Posterior vena cava (tissue), 2 donors: ENCODE measurements around the gene DDAH1. TPM values are rescaled to one million over a fixed set of nuclear protein-coding genes. Genes with fewer than 3 reads are reported as not detected.
"Not testable (repeated sequence)": the region's sequence is repeated elsewhere in the genome, so short reads cannot be mapped to it uniquely, and the experiment has no call there.

Experiments
- DNase-seq: peaks from one replicate; pipeline ENCODE4 v3.0.0-alpha.2; 2020; ENCODE audit warnings: low spot score
- intact Hi-C, 2 donors: fragments of 100-400 bp; cut with DNase I; formaldehyde crosslinking; loops; one replicate each; pipeline versions ENCODE4 v1.14.1 to v1.14.2; 2022 to 2023
- long read RNA-seq, 2 donors: library from polyadenylated mRNA; unstranded; transcript quantifications; one replicate each; pipeline ENCODE4 v2.0.0, GENCODE V29; 2020 to 2021
- total RNA-seq, 2 donors: library from RNA; stranded (reverse); fragmentation: NEBNext Ultra II Directional; extraction: Animal tissue kit (Norgen Biotek cat#: 25700); gene quantifications; one replicate each; pipeline ENCODE4 v1.2.1, GENCODE V29; 2021
- donor health status: DM: yes; HTN: yes; CAD: no.
- donor health status: DM: yes; HTN: yes; CAD: no.

DDAH1 gene
- 10 to 100 TPM; 31.8 to 46.1 TPM for total RNA-seq
- long read RNA-seq, donor 1, partial matches to known transcripts, result 0 of 12 reads
- long read RNA-seq, donor 1, other reads (novel, unspliced or antisense), result 11 of 12 reads
- long read RNA-seq, donor 2, partial matches to known transcripts, result 10 of 19 reads
- long read RNA-seq, donor 2, other reads (novel, unspliced or antisense), result 9 of 19 reads

DNA sequence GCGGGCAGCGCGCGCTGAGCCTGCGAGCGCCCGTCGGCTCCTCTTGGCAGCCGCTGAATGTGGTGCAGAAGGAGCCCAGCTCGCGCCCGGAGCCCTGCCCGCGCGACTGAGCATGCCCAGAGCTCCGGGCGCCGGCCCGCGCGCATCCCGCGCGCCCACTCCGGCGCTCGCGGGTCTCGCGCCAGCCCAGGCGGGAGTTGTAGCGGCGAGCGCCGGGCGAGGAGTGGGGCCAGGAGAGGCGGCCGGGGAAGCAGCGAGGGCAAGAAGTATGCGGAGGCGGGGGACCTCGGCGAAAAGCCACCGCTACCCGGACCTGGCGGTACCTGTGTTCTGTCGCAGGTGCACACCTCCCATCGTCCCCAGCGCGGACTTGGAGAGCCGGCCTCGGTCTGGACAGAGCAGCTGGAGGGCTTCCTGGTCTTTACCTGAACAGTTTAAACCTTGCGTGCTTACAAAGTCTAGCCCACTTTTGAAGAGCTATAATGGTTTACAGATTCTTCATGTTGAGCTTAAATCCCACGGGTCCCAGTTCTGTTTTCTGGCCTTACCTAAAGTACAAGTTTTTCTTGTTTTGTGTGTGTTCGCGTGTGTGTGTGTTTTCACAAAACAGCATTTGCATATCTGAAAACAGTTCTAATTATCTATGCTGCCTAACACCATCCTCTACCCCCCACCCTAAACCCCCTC is at the start of gene DDAH1:
TSS of gene DDAH1 (minus strand) at position 61 of the 687 bp plus-strand sequence. CDS start 114 bp downstream, outside the sequence.
- DNase-seq, result peak; percentile 88
- intact Hi-C loops, result loop anchor here in 1 of 2 donors (10.0 kb wide), 2 partner anchors 120 to 130 kb away; partner anchors contain the start of gene CCN1

DNA sequence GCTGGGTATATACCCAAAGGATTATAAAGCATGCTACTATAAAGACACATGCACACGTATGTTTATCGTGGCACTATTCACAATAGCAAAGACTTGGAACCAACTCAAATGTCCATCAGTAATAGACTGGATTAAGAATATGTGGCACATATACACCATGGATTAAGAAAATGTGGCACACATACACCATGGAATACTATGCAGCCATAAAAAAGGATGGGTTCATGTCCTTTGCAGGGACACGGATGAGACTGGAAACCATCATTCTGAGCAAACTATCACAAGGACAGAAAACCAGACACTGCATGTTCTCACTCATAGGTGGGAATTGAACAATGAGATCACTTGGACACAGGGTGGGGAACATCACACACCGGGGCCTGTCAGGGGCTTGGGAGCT is 49.0 kb upstream of the DDAH1 start:
- DNase-seq, intact Hi-C loops: not testable (repeated sequence)

DNA sequence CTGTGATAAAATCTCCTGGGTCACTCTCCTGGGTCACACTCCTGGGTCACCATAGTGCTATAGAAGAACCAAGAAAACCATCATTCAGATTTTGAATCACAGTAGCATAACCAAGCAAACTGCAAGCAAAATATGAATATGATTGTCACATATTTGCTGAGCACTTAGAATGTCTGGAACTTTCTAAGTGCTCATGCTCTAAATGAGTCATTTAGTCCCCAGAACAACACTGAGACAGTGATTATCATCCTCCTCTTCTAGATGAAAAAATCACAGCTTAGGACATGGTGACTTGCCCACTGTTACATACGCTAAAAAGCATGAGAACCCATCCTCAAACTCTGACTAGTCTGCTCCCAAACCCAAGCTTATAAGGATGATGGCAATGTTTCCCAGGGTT is 39.5 kb upstream of the DDAH1 start:
- no peak for DNase-seq
- intact Hi-C loops, result no loop called here

DNA sequence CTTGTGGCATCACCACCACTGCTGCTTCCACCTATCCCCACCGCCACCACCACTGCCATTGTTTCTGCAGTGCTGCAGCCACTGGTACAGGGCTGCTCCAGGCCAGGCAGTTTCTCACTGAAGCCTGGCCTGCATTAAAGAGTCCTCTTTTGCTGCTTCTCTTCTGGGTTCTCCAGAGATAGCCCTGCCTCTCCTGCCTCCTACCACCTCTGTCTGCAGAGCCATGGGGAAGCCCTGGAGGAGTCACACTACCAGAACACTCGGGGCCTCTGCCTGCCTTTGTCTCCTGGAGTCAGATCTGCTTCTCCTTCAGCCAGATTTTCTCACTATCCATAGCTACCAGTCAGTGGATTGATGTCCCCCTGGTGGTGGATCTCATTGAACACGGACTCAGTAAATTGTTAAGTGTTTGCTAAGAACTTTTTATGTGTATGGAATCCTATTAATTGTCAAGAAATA is 37.7 kb upstream of the DDAH1 start:
- intact Hi-C loops, result loop anchor here in 1 of 2 donors (1.0 kb wide), 1 partner anchor 28 kb away; no protein-coding TSS in a partner anchor
- no peak for DNase-seq

DNA sequence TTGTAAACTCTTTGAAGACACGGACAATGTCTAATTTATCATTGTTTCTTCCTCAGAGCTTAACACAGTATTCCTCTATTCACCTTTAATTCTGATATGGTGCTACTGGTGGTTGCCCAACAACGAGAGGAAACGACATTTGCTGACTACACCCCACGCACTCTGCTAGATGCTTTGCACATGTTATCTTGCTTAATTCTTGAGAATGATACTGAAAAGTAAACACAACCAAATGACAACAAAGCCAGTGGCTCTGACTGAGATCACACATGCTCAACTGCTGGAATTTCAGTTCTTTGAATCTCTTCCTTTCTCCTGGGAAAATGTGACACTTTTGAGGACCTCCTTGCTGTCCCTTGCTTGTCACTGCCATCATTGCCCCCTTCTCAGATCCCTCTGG is 37.2 kb upstream of the DDAH1 start:
- intact Hi-C loops, result no loop called here

DNA sequence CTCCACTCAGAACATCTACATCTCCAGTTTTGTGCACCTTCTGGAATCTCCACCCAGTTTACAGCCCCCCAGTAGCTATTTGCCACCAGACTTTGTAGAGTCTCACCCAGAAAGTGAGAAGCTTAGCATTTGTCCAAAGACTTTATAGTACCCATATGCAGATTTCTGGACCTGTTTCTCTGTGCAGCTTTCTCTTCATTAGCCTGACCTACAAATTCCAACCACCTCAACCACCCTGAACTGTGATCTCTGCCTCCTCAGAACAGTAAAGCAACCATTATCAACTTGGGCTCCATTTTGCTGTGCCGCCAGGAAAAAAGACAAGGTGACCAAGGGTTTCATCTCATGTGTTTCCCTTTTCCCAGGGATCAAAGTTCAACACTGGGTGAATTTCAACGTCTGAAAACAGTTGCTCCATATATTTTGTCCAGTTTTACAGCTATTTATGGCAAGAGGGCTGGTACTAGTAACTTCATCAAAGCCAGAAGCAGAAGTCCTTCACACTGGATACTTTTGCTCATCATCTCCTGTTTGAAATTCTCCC is 36.5 kb upstream of the DDAH1 start:
- DNase-seq, result no peak
- intact Hi-C loops, result no loop called here

More for the DNA sequence above, 37.2 kb upstream of the DDAH1 start:
- no peak for DNase-seq

DNA sequence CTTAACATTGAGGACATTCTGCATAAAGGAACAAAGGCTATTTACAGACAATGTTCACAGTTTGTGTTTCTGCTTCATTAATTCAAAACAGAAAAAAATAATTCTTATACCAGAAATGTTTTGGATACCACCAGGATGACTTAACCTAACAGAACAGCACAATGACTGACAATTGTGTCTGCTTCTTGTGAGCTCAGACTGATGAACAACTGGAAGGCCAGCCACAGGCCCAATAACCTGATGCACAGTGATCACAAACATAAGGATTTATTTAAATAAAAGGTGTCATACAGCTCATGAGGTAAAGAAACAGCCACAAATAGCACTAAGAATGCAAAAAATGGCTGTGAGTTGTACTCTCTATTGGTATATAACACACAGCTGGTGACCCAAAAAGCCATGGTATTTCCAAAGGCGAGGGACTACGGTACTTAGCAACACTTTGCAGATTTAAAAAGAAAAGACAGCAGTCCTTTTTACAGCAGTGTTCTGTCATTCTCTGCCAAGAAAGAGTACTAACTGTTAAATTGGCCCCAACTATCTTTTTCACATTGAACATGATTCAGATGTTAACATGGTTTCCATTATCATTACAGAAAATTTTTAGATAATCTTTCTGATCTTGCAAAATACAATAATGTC is 32.1 kb upstream of the DDAH1 start:
- DNase-seq, result no peak
- intact Hi-C loops, result no loop called here

DNA sequence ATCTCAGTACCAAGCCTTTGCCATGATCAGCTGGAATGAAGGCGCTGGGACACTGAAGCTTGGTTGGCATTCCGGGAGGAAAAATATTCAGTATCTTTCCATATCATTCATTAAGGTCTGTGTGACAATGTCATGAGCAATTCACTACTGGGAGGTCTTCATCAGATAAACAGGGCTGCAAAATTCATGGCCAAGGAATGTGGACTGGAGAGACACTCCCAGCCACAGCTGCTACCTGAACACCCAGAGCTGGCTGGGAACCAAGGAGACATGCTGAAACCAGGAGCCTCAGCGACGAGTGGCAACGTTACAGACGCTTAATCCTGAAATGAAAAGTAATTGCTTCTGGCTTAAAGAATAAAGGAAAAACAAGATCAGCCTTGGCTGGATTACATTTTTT is 30.6 kb upstream of the DDAH1 start:
- DNase-seq, result no peak
- intact Hi-C loops, result no loop called here

DNA sequence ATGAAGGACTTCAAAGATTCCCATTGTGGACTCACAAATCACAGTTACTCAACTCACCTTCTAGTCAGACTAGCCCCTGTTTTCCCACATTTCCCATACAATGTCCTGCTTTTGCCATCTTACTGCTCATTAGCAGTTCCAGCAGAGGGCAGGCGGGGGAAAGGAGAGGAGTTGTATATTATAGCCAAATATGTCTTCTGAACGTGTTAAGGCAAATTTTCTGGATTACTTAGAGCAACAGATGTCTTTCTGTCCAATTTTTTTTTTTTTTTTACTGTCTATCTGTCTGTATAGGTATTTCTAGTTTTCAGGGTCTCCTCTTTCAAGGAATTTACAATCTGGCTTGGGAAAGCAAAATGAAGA is 29.9 kb upstream of the DDAH1 start:
- DNase-seq, result no peak
- intact Hi-C loops, result no loop called here

DNA sequence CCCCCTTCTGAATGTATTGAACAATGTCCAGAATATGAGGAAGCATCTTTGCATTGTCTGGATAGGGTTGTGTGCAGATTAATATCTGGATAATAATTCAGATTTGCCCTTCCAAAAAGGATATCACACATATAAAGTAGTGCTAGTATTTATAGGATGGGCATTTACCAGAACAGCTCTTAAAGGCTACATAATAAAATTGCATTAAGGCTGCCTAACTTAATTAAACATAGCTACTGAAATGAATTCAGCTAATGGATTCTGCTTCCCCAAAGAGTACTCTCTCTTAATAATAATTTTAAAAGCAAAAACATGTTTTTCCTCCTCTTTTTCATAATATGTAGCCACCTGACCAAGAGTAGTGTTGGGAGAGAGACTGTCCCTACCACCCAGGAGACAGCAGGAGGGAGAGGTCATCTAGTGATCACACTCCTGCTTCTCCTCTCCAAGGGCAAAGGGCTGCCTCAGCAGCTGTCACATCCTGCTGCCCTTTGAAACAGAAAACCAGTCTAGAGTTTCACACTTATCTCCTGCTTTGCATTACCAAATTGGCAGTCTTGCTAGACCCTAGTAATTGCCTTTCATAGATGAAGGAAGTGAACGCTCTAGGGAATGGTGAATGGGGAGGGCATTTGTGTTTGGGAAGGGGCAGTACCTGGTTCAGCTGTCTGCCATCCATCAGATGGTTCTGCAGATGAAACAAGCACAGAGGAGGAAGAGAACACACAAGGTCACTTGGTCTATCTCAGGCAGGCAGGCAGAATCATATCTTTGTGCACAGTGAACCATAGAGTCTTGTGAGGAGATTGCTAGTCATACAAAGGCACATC is 29.3 kb upstream of the DDAH1 start:
- no peak for DNase-seq
- intact Hi-C loops, result no loop called here

DNA sequence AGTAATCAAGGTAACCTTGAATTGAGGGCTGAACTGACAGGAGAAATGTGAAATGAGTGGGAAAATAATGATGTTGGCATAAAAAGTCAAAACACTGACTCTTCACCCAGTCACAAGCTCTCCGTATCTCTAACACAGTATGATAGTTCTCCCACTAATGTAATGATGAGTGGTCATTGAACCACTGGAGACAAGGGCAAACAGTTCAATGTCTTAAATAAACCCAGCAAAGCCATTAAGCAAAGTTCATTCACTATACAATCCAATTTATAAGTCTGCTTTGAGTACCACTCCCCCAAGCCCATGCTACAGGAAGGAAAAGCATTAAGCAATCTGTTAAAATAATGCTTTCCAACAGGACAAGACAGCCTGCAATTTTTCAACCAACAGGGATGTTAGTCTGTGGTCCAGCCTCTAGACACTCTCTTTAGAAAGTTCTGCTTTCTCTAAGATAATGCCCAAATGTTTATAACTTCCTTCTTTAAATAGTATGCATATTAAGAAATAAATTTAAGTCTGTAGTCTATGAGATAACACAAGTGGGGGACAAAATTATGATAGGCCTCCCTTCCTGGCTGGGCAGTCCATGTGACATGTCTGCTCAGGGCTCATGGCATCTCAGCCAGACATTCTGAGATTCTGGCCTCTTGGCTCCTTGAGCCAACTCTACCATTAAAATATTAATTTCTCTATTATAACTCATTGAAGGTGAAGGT is 25.5 kb upstream of the DDAH1 start:
- no peak for DNase-seq
- intact Hi-C loops, result no loop called here

DNA sequence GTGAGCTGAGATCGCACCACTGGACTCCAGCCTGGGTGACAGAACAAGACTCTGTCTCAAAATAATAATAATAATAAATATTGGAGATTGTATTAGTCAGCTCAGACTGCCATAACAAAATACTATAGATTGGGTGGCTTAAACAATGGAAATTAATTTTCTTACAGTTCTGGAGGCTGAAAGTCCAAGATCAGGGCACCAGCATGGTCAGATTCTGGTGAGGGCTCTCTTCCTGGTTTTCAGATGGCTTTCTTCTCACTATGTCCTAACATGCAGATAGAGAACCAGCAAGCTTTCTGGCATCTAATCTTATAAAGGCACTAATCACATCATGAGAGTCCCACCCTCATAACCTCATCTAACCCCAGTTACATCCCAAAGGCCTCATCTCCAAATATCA is 23.2 kb upstream of the DDAH1 start:
- DNase-seq, result no peak
- intact Hi-C loops, result no loop called here

DNA sequence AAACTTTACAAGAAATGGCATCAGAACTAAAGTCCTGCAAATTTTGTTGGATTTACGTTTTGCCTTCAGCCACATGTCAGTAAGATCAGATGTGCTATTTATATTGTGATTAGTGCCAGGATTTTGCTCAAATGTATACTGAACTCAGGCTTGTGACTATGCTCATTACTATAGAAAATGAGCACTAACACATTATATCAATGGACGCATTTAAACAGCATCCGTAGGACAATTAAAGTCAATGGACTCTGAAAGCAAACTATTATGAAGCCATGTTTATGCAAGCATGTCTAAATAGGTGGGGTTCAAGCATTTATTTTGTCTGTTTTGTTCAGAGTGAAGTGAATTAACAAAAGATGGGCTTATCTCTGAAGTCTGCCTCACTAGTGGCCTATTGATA is 20.6 kb upstream of the DDAH1 start:
- intact Hi-C loops, result no loop called here

DNA sequence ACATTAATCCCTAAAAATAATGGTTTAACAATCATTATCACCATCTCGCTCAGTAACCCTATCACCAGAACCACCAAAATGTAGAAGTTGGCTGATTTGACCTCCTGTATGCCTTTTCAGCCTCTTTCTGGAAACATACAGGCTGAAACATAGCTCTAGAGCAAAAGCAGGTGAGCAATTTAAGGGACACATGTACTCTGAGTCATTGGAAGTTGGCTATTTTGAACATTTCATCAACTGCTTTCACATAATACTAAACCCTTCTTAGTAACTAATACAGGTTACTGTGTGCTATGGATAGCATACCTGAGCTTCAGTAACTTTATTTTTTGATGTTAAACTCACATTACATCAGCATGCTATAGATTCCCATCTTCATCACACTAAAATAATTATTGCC is 19.8 kb upstream of the DDAH1 start:
- intact Hi-C loops, result no loop called here
- no peak for DNase-seq

More for the DNA sequence above, 20.6 kb upstream of the DDAH1 start:
- no peak for DNase-seq

DNA sequence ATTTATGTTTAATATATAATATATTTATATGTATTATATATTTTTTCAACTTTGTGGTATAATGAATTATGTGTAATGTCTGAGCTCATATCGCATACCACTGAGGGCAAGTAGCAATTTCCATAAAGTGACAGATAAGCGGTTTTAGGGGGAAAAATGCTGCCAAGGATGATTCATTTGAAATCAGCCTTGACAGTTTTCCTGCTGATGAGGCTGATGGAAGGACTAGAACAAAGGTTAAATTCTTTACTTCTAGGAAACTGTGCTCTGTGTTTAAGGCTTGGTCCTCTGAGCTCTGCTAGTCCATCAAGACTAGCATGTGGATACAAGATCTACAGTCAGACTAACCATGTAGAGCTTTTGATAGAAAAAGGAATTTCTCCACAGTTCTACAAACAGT is 19.3 kb upstream of the DDAH1 start:
- intact Hi-C loops, result no loop called here
- no peak for DNase-seq

DNA sequence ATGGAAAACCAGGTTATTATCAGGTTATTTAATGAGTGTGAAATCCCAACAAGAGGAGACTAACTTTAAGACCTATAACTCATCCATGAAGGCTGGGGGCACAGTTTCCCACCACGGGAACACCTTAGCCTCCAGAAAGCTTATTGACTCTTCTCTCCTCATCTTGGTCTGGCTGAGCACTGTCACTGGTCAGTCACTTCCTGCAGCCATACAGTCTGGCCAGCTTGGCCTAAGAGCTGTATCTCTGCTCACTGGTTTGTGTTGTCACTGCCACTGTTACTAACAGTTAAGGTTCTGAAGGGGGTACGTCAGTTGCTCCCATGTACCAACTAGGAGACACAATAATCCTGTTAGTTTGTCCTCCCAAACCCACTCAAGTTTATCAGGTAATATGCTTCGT is 16.7 kb upstream of the DDAH1 start:
- no peak for DNase-seq
- intact Hi-C loops, result no loop called here

DNA sequence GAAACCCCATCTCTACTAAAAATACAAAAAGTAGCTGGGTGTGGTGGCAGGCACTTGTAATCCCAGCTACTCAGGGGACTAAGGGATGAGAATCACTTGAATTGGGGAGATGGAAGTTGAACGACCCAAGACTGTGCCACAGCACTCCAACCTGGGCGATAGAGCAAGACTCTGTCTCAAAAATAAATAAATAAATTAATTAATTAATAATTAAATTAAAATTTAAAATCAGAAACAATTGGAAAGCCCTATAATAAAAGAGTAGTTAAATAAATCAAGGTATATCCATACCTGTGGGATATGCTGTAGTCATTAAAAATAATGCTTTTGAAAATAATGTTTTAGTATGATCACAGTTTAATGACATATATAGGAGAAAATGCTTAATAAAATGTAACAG is 15.6 kb upstream of the DDAH1 start:
- intact Hi-C loops, result no loop called here

DNA sequence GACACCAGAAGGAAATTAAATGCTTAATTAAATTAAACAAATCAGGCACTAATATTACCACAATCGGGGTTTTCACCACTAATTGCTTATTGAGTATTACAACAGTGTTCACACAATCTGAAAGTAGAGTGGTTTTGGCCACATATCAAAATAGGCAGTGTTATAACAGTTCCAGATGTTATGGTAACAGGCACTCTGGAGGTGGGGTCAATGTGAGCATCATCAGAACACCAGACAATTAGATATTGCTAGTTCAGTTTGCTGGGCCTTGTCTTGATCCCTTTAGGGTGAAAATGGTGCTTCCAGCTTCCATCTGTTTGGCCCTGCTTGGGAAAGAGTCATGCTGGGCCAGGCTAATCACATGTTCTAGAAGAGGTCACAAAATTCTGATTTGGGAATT is 14.5 kb upstream of the DDAH1 start:
- intact Hi-C loops, result no loop called here
- DNase-seq, result no peak

More for the DNA sequence above, 15.6 kb upstream of the DDAH1 start:
- no peak for DNase-seq

DNA sequence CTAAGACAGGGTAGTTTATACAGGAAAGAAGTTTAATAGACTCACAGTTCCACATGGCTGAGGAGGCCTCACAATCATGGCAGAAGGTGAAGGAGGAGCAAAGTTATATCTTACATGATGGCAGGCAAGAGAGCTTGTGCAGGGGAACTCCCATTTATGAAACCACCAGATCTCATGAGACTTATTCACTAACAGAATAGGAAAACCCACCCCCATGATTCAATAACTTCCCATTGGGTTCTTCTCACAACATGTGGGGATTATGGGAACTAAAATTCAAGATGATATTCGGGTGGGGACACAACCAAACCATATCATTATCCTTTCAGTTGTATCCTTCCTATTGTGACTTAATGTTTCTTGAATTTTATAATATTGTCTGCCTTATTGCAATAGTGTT is 13.4 kb upstream of the DDAH1 start:
- intact Hi-C loops, result no loop called here
- no peak for DNase-seq
